Fibroblast of pulmonary artery (primary cell): Measurements from ENCODE around the gene NCK2.

Experiments
- DNase-seq: peaks from one replicate; pipeline ENCODE4 v3.0.0-alpha.2; 2010; ENCODE audit warnings: low read depth
- H3K4me3 ChIP-seq: replicated peaks from 2 replicates; pipeline ENCODE4 v1.5.1; 2011; ENCODE audit warnings: low read depth, mild to moderate bottlenecking, control low read depth, low read length, moderate library complexity
- TF ChIP-seq, protein P1 (sequence below): IDR thresholded peaks from 2 replicates; pipeline ENCODE4 v1.5.1; 2011; ENCODE audit warnings: mild to moderate bottlenecking, control low read depth, low read length, inconsistent platforms; ENCODE audit errors: missing control alignments

Gene NCK2

DNA sequence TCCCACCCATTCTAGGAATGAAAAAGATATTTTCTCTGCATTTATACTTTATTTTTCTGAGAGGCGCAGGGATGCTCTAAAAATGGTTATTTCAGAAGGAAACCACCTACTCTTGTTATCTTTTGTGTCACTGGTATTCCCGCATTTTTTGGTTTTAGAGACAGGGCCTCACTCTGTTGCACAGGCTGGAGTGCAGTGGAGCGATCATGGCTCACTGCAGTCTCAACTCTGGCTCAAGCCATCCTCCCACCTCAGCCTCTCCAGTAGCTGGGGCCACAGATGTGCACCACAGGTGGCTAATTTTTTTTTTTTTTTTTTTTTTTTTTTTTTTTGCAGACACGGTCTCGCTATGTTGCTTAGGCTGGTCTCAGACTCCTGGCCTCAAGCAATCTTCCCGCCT, 135.9 kb downstream of the NCK2 start:
- no peak overlapping the region for H3K4me3 ChIP-seq
- no peak for DNase-seq
- TF ChIP-seq, protein P1, sequence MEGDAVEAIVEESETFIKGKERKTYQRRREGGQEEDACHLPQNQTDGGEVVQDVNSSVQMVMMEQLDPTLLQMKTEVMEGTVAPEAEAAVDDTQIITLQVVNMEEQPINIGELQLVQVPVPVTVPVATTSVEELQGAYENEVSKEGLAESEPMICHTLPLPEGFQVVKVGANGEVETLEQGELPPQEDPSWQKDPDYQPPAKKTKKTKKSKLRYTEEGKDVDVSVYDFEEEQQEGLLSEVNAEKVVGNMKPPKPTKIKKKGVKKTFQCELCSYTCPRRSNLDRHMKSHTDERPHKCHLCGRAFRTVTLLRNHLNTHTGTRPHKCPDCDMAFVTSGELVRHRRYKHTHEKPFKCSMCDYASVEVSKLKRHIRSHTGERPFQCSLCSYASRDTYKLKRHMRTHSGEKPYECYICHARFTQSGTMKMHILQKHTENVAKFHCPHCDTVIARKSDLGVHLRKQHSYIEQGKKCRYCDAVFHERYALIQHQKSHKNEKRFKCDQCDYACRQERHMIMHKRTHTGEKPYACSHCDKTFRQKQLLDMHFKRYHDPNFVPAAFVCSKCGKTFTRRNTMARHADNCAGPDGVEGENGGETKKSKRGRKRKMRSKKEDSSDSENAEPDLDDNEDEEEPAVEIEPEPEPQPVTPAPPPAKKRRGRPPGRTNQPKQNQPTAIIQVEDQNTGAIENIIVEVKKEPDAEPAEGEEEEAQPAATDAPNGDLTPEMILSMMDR: no peak

DNA sequence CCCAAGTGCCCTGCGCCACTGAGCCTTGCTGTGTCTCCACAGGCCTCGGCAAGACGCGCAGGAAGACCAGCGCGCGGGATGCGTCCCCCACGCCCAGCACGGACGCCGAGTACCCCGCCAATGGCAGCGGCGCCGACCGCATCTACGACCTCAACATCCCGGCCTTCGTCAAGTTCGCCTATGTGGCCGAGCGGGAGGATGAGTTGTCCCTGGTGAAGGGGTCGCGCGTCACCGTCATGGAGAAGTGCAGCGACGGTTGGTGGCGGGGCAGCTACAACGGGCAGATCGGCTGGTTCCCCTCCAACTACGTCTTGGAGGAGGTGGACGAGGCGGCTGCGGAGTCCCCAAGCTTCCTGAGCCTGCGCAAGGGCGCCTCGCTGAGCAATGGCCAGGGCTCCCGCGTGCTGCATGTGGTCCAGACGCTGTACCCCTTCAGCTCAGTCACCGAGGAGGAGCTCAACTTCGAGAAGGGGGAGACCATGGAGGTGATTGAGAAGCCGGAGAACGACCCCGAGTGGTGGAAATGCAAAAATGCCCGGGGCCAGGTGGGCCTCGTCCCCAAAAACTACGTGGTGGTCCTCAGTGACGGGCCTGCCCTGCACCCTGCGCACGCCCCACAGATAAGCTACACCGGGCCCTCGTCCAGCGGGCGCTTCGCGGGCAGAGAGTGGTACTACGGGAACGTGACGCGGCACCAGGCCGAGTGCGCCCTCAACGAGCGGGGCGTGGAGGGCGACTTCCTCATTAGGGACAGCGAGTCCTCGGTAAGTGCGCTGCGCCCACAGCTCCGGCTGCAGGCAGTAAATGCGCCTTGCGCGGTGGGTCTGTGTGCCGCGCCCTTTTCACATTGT, 136.8 kb downstream of the NCK2 start:
- DNase-seq: no peak
- TF ChIP-seq, protein P1: no peak
- H3K4me3 ChIP-seq: no peak overlapping the region

DNA sequence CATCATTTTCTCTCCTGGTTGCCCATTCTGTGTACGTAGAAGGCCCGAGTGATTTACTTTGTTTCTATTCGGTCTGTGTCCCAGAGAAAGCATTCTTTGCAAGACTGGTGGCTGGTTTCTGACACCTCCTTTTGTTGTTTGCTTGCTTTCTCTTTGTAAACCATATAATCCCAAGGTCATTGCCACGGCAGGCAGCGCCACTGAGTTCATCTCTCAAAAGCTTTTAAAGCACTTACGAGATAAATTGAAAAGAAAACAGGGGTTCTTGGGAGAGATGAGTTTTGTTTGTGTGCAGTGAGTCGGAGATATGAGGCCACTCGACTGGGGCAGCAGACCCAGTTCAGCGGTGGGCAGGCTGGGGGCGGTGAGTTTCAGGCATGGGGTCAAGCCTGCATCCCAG, 137.6 kb downstream of the NCK2 start:
- H3K4me3 ChIP-seq: no peak overlapping the region
- DNase-seq: no peak
- TF ChIP-seq, protein P1: no peak

DNA sequence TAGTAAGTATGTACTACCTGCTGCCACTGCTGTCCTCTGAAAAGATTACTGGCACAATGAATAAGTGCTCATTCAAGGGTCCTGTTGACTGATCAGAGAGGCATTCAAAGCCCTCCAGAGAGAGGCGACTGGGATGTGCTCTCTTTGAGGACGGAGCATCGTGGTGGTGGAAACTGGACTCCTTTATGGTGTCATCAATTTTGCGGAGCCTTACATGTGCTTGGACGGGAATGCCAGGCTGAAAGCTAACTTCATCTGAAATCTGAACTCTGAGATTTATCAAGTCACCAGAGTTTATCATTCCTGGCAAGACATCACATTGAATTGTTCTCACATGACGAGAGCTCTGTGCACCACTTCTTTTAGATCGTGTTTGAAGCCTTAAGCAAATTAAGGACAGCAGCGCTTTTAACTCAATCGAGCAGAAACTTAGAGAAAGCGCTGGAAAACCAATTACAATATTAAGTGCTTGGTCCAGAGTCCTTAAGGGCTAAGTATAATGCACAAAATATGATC, 138.3 kb downstream of the NCK2 start:
- no peak overlapping the region for H3K4me3 ChIP-seq
- no peak for DNase-seq
- TF ChIP-seq, protein P1: no peak

DNA sequence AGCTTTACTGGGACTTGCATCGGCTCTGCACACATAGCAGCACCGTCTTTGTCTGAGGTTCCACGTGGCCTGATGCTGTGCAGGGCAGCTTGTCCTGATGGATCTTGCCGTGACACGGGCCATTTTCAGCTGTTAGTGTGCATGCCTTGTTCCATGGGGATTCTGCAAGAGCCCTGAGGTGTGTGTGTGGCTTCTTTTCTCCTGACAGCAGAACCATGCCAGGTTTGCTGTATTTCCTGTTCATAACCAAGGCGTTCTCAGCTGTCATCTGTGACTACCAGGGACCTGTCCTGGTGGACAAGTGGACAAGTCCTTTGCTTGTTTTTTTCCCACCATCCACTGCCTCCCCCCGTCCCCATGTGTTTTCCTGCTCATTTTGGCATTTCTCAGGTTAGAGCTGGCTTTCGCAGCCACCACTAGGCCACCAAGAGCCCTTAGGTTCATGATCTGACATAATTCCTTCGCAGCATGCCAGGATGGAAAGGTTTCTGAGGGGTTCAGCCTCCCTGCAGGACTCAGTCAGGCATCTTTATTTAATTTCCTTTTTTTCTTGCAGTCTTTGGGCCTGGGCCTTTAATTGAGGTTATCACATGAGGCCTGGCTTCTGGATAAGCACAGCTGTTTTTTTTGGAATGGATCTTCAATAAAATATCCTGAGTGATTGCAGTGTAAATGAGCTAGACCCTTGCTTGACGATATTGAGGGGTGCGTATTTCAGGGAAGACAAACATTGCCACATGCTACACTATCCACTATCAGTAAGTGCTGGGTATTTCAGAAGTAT, 139.4 kb downstream of the NCK2 start:
- TF ChIP-seq, protein P1: no peak
- no peak overlapping the region for H3K4me3 ChIP-seq
- no peak for DNase-seq

DNA sequence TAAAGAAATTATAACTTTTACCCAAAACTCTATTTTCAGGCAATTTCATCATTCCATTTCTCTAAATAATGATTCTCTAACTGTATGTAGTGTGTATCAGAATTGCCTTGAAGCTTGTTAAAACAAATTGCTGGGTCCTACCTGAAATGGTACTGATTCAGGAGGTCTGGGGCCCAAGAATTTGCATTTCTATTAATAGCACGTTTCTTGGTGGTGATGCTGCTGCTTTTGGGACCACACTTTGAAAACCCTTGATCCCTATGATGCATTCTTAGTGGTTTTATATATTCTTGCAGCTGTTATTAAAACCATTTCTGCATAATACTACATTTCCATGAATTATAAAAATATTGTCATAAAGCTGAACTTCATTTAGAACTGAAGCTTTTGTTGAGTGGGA, 140.7 kb downstream of the NCK2 start:
- H3K4me3 ChIP-seq: no peak overlapping the region
- DNase-seq: no peak
- TF ChIP-seq, protein P1: no peak
